ENCODE data around the gene KRTAP5-11. TPM values are rescaled to one million over a fixed set of nuclear protein-coding genes. Genes with fewer than 3 reads are reported as not detected.
A peak's percentile ranks its signal among the peaks of the same experiment; 100 is the strongest.
"Not testable (repeated sequence)": the region's sequence is repeated elsewhere in the genome, so short reads cannot be mapped to it uniquely, and the experiment has no call there.

The KRTAP5-11 gene
- not detected in 2 replicates for total RNA-seq (2014; rRNA removed)
- polyA plus RNA-seq (2012): not detected

- peak; percentile 23 for DNase-seq (ENCODE audit: low read depth)
Observed at GRCh38 chr11:71582309-71582895, at the start of gene KRTAP5-11. KRTAP5-11 (minus strand) TSS chr11:71582875; CDS start chr11:71582837, 38 bp downstream.

- DNase-seq (ENCODE audit: low read depth): not testable (repeated sequence)
Observed at GRCh38 chr11:71631551-71631950, 48.9 kb upstream of the KRTAP5-11 start.

GRCh38 chr11:71630071-71630470 lies 47.4 kb upstream of the KRTAP5-11 start:
- peak; percentile 2 for DNase-seq (ENCODE audit: low read depth)

- DNase-seq (ENCODE audit: low read depth): not testable (repeated sequence)
Observed at GRCh38 chr11:71628943-71629342, 46.3 kb upstream of the KRTAP5-11 start.

- DNase-seq (ENCODE audit: low read depth): not testable (repeated sequence)
Observed at GRCh38 chr11:71623226-71623625, 40.6 kb upstream of the KRTAP5-11 start.

- DNase-seq (ENCODE audit: low read depth): not testable (repeated sequence)
Observed at GRCh38 chr11:71622561-71622960, 39.9 kb upstream of the KRTAP5-11 start.

- DNase-seq (ENCODE audit: low read depth): not testable (repeated sequence)
Observed at GRCh38 chr11:71615003-71615402, 32.3 kb upstream of the KRTAP5-11 start.

GRCh38 chr11:71614366-71614917 lies 31.8 kb upstream of the KRTAP5-11 start:
- DNase-seq (ENCODE audit: low read depth): not testable (repeated sequence)

GRCh38 chr11:71613931-71614330 lies 31.3 kb upstream of the KRTAP5-11 start:
- DNase-seq (ENCODE audit: low read depth): not testable (repeated sequence)

GRCh38 chr11:71611218-71611910 lies 28.7 kb upstream of the KRTAP5-11 start:
- not testable (repeated sequence) for DNase-seq (ENCODE audit: low read depth)

- DNase-seq (ENCODE audit: low read depth): not testable (repeated sequence)
Observed at GRCh38 chr11:71608272-71608671, 25.6 kb upstream of the KRTAP5-11 start.

GRCh38 chr11:71607520-71608216 lies 25.0 kb upstream of the KRTAP5-11 start:
- DNase-seq (ENCODE audit: low read depth): not testable (repeated sequence)

- not testable (repeated sequence) for DNase-seq (ENCODE audit: low read depth)
Observed at GRCh38 chr11:71606853-71607519, 24.3 kb upstream of the KRTAP5-11 start.

- DNase-seq (ENCODE audit: low read depth): not testable (repeated sequence)
Observed at GRCh38 chr11:71604798-71605488, 22.3 kb upstream of the KRTAP5-11 start.

- not testable (repeated sequence) for DNase-seq (ENCODE audit: low read depth)
Observed at GRCh38 chr11:71603221-71603620, 20.5 kb upstream of the KRTAP5-11 start.

GRCh38 chr11:71589546-71589920 lies 6.9 kb upstream of the KRTAP5-11 start:
- not testable (repeated sequence) for DNase-seq (ENCODE audit: low read depth)

GRCh38 chr11:71588822-71589545 lies 6.3 kb upstream of the KRTAP5-11 start:
- DNase-seq (ENCODE audit: low read depth): not testable (repeated sequence)

GRCh38 chr11:71588314-71588713 lies 5.6 kb upstream of the KRTAP5-11 start:
- not testable (repeated sequence) for DNase-seq (ENCODE audit: low read depth)

GRCh38 chr11:71585673-71586072 lies 3.0 kb upstream of the KRTAP5-11 start:
- not testable (repeated sequence) for DNase-seq (ENCODE audit: low read depth)

GRCh38 chr11:71582969-71583368 lies 294 bp upstream of the KRTAP5-11 start:
- not testable (repeated sequence) for DNase-seq (ENCODE audit: low read depth)
